ENCODE measurements around the gene SMYD3.

- TF ChIP-seq, protein P1, sequence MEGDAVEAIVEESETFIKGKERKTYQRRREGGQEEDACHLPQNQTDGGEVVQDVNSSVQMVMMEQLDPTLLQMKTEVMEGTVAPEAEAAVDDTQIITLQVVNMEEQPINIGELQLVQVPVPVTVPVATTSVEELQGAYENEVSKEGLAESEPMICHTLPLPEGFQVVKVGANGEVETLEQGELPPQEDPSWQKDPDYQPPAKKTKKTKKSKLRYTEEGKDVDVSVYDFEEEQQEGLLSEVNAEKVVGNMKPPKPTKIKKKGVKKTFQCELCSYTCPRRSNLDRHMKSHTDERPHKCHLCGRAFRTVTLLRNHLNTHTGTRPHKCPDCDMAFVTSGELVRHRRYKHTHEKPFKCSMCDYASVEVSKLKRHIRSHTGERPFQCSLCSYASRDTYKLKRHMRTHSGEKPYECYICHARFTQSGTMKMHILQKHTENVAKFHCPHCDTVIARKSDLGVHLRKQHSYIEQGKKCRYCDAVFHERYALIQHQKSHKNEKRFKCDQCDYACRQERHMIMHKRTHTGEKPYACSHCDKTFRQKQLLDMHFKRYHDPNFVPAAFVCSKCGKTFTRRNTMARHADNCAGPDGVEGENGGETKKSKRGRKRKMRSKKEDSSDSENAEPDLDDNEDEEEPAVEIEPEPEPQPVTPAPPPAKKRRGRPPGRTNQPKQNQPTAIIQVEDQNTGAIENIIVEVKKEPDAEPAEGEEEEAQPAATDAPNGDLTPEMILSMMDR (IDR thresholded peaks at IDR 0.05; ENCODE audit: extremely low read depth in 1 of 2, insufficient read depth in 1 of 2, low read depth in 1 of 2, low read length in 2 of 2): no peak
- TF ChIP-seq JUN (IDR thresholded peaks at IDR 0.05; ENCODE audit: borderline replicate concordance, insufficient read depth, insufficient read length, low read depth): no peak
- no peak for TF ChIP-seq MAX (IDR thresholded peaks at IDR 0.05; ENCODE audit: insufficient read depth, insufficient read length)
- no peak for TF ChIP-seq EZH2 (IDR thresholded peaks at IDR 0.05; ENCODE audit: borderline replicate concordance, low read depth, low read length, severe bottlenecking)
Observed at GRCh38 chr1:246302251-246302625, 204.8 kb downstream of the SMYD3 start.
